A204.1 (cell line): Measurements from ENCODE around the gene COLEC12.
"Not testable (repeated sequence)": the region's sequence is repeated elsewhere in the genome, so short reads cannot be mapped to it uniquely, and the experiment has no call there.

Experiments used
- FAIRE-seq: peaks from 2 replicates; lab custom pipeline; 2012; peaks lifted over from hg19 to GRCh38; lab: Jason Lieb, UNC

COLEC12 gene

DNA sequence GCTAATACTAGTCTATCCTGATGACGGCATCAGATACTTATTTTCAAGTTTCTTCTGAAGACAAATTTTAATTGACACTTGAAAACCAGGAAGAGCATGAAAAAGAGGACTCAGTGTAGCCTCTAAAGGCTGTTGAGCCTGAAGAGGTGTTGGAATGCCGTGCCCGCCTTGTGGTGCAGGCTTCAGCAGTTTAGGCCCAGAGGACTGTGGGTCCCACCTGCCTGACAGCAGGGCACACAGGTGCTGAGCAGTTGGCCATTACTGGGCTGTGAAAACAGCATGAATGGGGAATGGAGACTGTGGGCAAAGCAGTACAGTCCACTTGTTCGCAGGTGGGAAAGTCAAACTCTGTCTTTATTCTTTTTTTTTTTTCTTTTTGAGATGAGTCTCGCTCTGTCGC lies 182.9 kb downstream of the COLEC12 start:
- no peak for FAIRE-seq

DNA sequence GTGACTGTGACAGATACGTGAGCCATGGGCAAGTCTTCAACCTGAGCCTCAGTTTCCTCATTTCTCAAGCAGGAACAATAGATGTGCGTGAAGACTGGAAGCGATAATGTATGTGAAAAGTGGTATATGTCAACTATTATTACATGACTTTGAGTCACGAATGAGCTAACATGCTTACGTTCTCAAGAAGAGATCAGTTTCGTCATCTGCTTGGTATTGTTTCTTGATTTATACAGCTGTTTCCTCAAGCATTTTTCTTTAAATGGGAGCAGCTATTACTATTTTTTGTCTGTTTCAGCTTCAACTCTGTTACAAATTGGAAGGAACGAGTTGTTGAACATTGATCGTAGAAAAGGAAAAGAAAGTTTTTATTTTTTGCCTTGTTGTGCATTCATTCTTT lies 184.1 kb downstream of the COLEC12 start:
- FAIRE-seq = no peak

DNA sequence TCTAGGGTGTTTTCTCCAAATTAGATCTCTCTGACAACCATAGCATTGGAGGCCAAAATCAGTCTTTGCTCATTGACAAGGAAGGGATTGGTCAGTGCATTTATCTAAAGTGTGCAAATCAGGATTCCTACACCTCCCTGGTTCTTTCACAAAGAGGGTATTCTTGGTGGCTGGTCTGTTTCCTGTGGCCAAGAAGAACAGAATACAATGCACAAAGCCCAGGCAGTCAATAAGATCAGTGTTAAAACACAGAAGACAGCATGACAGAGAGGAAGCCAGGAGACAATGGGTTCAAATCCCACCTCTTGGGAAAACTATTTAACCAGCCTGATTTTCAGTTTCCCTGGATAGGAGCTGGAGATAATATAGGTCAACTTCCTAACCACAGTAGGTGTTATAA lies 186.6 kb downstream of the COLEC12 start:
- FAIRE-seq = no peak

DNA sequence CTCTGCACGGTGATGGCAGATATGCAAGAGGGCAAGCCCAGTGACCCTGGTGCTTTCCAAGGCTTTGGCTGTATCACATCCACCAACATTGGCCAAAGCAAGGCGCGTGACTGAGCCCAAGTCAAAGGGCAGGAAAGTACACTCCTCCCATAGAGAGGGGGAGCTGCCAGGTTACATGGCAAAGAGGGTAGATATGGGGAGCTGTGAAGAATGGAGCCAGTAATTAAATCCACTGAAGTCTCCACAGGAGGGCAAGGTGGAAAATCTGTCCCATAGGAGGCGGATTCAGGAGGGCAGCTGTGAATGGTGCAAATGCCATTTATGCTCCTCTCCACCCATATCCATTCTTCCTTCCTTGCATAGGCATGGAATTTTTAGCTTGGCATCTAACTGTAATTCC lies 188.1 kb downstream of the COLEC12 start:
- no peak for FAIRE-seq

DNA sequence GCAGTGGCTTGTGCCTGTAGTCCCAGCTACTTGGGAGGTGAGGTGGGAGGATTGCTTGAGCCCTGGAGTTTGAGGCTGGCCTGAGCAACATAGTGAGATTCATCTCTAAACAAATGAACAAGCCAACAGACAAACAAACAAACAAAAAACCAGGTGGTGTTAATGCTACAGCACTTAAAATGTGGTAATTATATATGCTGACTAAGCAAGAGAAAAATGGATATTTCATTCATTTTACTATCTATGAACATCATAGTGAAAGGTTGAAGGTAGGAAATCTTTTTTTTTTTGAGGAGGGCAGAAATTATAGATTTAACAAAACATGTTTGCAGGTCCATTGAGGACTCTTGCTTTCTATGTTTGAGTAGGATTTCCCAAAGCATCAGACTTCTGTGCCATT lies 190.5 kb downstream of the COLEC12 start:
- no peak for FAIRE-seq

DNA sequence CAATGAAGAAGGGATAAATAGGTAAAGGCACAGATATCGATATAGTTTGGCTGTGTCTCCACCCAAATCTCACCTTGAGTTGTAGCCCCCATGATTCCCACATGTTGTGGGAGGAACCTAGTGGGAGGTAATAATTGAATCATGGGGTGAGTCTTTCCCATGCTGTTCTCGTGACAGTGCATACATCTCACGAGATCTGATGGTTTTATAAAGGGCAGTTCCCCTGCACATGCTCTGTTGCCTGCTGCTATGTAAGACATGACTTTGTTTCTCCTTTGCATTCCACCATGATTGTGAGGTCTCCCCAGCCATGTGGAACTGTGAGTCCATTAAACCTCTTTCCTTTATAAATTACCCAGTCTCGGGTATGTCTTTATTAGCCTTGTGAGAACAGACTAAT lies 192.4 kb downstream of the COLEC12 start:
- not testable (repeated sequence) for FAIRE-seq

DNA sequence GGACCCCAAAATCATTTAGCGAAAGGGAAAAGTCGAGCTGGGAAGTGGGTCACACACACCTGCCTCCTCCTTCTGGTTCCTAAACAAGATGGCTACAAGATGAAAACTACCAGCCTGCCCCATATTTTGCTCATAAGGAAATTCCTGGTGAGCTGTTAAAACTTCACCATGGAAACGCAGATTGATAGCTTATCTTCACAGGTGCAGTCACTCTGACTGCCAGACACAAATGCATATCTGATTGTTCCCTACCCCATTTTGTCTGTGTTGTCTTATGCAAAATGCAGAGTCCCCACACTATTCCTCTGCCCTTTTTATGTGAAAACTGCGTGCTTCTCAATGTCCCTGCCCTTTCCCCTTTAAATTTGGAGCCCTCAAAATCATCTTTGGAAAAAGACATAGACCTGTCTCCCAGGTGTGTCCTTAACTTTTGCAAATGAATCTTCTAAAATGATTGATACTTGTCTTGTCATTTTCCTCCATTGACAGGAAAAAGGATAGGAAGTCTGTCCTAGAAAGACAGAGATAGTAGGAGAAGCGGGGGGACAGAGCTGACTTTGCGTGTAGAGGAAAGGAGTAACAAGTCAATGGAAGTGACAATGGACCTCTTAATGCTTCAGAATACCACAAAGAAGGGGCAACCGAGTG lies 193.8 kb downstream of the COLEC12 start:
- no peak for FAIRE-seq

DNA sequence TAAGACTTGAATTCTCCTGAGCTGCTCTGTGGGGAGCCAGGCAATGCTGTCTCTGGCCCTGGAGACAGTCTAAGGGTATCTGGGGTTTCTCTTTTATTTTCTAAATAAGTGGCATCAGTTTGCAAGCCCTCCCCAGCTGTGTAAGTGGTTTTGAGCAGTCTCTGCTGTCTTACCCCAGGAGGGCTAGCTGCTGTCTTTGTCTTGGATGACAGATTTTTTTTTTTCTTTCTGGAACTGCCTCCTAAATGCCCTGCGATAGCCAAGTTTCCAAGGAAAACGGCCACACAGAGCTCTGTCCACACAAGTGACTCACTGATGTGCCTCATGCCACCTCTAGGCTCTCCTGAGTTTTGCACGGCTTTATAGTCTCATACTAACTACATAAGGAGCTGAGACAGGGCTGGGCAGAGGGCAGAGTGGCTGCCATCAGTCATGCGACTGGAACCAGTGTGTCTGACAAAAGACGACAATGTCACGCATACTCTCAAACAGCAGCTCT lies 195.4 kb downstream of the COLEC12 start:
- FAIRE-seq = no peak

DNA sequence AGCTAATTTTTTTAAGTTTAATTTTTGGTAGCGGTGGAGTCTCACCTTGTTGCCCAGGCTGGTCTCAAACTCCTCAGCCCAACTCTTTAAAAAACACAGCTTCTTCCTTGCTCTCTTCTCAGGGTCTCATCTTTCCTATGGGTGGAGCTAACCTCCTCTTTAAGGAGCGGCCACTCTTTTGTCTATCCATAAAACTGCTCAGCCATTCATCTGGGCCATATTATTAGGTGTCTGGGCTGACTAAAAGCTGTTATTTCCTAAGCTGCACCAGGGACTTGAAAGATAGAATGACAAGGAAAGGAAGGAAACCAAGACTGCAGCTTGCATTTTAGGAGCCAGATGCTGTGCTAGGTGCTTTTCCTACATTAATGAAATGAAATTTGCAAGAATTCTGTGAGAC lies 196.9 kb downstream of the COLEC12 start:
- FAIRE-seq = no peak

DNA sequence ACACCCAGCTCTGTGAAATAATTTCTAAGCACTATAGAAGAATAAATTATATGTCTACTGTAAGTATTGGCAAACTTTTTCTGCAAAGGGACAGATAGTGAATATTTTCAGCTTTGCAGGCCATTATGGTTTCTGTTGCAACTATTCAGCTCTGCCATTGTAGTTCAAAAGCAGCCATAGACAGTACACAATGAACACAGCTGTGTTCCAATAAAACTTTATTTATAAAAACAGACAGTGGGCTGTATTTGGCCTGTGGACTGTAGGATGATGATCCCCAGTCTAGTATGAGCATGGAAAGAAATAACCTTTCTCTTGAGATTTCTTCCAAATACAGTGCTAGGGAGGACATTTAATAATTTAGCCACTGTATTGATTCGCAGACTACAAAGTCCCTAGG lies 197.5 kb downstream of the COLEC12 start:
- FAIRE-seq = no peak

DNA sequence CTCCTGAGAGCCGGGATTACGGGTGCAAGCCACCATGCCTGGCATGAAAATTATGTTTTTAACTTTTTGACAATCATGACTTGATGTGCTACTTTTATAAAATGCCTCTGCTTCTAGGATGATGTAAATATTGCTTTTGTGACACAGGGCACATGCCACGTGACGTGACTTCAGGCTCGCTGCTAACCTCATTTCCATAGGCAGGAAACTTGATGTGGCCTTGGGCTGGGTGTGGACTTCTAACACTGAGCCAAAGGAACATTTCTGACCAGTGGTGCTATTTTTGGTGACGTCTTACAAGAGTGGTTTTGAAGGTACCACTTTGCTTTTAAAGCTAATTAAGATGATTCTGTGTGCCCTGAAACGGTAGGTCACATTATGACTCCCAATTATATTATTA lies 198.4 kb downstream of the COLEC12 start:
- no peak for FAIRE-seq

DNA sequence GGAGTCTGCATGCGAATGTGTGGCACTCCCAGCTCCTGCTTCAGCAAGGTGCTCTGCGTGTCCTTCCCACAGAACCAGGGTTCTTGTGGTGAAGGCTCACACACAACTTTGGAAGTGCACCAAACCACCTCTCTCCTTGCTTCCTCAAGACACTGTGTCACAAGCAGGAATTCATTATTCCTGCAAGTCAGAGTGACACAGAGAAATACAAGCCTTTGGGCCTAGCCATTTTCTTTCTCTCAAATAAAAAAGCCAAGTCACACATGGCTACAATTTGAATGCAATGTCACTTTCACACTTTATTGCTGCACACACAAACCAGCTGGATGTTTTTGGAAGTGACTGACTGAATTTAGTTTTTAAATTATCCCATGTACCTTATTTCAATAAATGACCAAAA lies 202.6 kb downstream of the COLEC12 start:
- FAIRE-seq = no peak

DNA sequence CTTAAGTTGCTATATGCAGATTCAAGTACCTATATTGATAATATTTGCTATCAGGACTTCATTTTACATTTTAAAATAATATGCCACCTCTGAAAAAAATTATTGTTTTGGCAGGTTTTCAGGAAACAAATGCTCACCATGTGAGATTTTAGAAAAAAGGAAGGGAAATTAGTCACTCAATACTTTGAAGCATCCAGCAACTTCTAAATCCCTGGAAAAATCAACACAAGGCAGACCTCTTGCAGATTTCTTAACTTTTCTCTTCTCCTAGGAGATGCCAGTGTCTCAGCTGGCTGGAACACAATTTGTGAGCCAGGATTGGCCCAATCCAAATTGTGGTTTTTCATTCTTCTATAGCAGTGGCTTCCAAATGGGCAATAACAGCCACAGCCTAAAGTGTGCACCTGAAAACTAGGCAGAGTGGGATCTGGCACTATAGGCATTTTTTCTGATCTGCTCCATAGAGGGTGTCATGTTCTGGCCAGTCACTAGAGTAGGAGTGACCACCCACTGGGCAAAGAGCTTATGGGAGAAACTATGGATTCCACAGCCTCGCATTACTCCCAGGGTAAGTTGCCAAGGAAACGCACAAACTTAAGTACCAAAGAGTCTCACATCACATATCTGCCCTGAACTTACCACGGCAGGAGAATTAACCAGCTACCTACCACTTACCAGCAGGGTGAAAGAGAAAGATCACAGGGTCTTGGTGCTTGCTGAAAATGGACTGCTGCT lies 204.6 kb downstream of the COLEC12 start:
- no peak for FAIRE-seq

DNA sequence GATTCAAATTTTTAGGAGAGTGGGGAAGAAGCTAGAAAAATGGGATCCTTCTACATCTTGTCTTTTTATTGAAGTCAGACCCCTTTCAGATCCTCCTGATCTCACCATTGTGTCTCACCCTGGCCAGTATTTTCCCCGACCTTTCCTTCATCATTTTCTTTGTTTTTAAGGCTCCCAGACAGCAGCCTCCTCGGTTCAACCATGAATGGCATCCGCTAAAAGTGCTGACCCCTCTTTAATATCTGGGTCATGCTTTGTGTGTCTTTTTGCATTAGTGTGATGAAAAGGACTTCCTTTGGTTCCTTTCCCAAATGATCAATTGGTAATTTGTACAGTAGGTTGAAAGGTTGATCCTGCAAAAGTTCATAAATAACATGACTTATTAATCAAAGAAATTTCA lies 205.9 kb downstream of the COLEC12 start:
- FAIRE-seq = no peak

DNA sequence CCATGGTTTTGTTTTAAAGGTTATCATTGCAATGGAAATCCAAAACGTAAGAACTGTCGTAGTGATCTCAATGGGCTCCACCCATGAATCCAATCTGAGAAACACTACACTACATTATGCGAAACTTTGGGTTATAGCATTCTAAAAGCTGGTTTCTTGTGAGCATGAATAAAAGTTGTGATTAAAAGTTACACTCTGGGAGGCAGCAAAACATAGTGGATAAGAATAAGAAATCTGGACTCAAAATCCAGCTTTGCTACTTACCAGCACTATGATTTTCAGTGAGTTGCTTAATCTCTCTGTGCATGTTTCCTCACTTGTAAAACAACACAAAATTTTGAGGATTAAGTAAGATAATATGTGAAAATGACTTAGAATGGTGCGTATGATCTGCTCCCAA lies 207.0 kb downstream of the COLEC12 start:
- no peak for FAIRE-seq

DNA sequence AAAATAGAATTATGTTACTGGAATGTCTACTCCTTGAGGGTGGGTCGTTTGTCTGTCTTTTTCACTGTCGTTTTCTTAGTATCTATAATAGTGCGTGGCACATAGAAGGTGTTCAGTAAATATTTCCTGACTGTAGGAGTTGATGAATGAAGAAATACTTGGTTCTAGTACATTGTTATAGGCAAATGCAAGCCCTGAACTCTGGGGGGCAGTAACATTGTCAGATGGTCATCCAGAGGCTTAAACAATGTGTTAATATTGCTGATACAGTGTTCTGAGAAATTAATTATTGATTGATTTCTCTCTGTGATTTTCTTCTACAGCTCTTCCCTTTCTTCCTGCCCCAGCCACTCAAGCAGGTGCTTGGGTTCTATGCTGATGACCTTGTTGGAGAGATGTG lies 208.2 kb downstream of the COLEC12 start:
- no peak for FAIRE-seq

DNA sequence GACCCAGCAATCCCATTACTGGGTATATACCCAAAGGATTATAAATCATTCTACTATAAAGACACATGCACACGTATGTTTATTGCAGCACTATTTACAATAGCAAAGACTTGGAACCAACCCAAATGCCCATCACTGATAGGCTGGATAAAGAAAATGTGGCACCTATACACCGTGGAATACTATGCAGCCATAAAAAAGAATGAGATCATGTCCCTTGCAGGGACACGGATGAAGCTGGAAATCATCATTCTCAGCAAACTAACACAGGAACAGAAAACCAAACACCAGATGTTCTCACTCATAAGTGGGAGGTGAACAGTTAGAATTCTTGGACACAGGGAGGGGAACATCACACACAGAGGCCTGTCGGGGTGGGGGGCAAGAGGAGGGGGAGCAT lies 210.5 kb downstream of the COLEC12 start:
- FAIRE-seq = not testable (repeated sequence)

DNA sequence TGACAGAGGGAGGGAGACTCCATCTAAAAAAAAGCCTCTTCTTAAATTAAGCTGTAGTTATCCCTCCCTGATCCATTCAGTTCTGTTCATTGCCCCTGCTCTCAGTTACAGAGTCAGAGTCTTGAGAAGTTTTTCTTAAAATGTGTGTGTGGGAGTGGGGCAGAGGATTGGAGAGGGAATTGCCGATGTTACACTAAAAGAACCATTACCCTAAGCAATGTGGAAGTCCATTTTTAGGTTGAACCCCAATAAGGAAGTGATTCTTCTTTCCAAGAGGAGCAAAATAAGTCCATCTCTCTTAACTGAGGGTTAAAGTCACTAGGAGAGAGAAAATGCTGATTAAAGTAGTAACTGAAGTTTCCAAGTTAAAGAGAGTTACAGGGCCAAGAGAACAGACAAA lies 211.5 kb downstream of the COLEC12 start:
- no peak for FAIRE-seq

DNA sequence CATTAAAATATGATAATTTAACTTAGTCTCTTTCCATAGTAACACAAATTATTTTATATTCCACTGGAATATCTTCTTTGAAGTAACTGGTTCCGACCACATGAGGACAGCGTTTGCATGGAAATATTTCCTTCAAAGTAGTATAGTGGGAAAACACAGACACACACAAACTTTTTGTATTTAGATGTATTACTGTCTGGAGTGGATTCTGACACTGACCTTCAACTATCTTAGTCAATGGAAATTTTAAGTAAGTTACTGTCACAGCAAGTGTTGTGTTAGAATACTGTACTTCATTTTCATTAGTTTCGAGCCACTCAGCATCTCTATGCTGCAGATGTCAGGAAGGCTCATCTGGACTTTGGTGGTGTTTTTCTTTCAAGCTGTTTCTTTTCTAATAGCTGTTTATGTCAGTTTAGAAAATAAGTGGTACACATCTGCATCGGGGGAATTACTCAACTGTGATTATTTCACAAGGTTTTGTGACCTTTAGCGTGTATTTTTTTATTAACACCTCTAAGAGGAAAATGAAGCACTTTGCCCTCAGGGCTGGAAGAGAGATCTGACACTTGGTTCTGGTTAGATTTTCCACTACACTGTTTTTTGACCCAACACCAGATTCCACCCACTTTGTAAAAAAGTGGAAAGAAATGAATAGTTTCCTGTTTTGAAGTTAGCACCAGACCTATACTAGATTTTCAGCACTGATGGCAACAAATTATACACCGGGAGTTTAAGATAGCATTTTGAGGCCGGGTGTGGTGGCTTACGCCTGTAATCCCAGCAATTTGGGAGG lies 213.8 kb downstream of the COLEC12 start:
- peak; percentile 74 for FAIRE-seq

DNA sequence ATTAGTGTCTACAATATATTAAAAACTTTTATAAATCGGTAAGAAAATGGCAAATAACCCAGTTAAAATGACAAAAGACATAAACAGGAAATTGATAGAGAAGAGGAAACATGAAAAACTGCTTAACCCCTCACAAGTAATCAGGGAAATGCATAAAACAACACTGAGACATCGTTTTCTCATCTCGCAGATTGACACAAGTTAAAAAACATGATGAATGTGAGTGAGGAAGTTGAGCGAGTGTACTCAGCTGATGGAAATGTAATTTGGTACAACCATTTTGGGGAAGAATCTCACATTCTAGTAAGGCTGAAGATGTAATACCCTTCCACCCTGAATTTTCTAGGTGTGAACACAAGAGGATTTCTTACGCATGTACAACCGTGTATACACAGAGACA lies 214.7 kb downstream of the COLEC12 start:
- FAIRE-seq = no peak

DNA sequence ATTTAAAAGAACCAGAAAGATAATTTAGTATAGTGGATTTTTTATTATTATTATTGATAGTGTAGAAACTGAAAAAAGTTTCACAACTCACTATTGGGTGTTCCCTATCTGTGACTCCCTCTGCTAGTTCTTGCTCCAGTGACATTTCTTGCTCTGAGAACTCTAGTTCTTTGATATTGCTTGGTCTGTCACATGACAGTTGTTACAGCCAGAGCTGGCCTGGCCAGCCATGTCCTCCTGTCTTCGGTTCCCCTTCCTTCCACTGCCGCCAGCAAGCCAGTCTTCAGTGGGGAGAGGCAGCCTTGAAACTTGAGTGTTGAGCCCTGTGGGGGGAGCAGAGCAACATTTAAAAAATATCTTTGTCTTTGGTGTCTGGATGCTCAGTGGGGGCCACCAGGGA lies 225.0 kb downstream of the COLEC12 start:
- FAIRE-seq = no peak

DNA sequence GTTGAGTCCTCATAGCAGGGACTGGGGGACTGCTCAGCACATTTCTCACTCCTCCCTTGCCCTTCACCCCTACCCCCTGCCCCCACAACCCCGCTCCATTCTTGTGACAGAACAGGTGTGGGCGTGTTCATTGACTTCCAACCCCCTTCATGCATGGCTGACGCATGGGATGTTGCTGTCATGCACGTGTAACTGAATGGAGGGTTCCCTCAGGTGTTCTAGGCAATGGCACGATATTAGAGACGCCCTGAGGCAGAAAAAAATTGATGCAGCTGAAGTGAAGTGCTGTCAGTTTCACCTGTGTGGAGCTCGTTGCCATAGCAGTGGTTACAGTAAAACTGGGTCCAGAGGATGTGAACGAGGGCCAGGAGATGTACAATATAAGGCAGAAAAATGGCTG lies 226.2 kb downstream of the COLEC12 start:
- no peak for FAIRE-seq

DNA sequence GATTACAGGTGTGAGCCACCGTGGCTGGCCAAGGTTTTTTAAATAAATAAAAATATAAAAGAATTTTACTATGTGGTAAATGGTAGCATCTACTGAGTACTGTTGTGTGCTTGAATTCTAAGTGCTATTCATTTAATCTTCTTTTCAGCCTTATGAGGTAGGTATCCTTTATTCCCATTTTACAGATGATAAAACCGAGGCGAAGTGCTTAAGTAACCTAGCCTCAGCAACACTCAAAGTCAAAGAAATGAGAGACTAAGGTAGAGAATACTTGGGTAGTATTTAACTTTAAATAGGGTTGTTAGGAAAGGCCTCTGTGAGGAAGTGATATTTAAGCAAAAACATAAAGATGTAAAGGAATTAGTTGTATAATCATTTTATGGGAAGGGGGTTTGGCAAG lies 227.0 kb downstream of the COLEC12 start:
- no peak for FAIRE-seq
